Iris pigment epithelial cell (primary cell): ENCODE measurements around the gene ANXA10.
"Not testable (repeated sequence)": the region's sequence is repeated elsewhere in the genome, so short reads cannot be mapped to it uniquely, and the experiment has no call there.

Experiments used
- DNase-seq: peaks from one replicate; pipeline ENCODE4 v3.0.0-alpha.2; 2011; ENCODE audit warnings: low read depth

ANXA10 gene

DNA sequence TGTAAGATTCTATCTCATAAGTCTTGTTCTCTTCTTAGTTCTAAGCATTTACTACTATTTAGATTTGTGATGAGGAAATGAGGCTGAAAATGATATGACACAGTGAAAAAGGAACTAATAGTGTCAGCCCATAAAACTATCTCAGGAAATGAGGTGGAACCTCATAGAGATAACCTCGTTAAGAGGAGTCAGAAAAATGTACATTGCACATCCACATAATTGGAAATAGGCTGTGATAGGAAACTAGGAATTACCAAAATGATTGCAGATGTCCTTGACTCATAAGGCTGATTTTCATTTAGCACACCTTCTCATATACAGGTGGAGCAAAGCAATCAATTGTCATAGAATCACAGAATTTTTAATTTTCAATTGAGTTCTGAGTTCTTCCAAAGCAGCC lies 26.8 kb downstream of the ANXA10 start:
- DNase-seq: no peak

DNA sequence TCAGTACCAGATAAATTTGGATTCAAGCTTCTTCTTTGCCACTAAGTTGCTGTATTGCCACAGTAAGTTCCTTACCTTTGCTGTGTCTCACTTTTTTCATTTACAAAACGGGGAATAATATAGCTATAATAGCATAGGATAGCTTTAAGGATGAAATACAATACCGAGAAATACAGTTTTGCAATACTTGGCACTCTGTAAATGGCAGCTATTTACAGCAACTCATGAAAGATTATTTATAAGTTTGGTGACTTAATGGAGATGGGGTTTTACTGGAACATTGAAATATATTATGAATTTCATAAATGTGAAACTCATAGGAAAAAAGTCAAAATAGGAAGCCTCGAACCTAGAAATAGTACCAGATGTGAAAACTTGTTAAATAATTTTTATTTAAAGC lies 27.6 kb downstream of the ANXA10 start:
- peak; percentile 39 for DNase-seq

DNA sequence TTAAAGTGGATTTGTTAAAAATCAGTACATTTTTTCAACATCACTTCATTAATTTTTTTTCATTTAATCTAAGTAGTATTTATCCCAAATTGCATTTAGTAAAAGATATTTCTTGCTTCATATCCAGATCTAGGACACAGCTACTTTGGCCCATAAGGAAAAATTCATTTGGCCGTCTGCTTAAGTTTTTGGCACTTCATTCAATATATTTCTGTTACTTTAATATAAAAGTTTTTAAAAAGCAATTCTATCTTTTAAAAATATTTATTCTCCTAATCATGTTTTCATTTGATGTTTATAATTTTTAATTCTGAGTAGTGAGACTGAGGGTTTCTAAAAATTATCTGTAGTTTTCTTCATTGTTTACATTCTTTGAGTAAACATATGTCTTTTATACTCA lies 28.5 kb downstream of the ANXA10 start:
- no peak for DNase-seq

DNA sequence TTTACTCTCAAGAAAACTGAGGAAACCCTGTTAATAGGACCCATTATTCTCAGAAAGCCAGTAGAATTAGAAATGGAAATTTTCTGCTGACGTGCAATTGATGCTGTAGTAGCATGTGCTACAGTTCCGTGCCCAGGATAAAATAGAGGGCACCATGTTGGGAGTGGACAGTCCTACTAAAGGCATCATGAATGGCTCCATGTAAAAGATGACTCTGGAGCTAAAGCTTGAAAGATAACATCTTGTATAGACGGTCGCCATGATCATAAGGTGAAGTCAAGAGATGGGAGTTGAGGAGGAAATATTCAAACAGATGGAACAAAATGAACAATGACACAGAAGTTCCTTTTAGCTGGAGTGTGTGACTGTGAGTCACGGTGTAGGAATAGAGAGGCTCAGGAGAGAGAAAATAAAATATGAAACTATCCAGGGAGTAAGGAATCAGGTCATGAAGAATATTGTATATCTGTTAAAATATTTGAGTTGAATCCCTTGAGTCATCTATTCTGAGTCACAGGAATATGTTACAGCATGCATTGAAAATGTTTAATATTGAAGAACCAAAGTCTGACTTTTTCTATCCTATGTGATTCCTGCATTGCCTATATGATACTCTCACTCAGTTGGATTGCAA lies 31.8 kb downstream of the ANXA10 start:
- peak; percentile 79 for DNase-seq

- no peak for DNase-seq
Measured at GRCh38 chr4:168126952-168127351, 34.6 kb downstream of the ANXA10 start.

DNA sequence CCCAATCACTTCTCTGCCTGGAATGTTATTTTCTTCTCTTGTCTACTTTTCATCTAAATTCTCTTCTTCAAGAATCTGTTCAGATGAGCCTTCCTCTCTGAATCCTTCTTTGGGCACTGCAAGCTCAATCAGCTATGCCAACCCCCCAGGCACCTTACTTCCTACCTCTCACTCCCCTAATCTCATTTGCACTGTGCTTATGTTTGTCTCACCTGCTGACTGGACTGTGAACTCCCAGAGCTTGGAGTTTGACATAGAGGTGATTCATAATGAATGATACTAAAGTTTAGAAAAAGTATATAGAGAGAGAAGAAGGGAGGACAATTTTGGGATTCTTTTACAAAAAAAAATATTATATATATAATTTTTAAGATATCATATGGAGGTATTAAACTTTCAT lies 36.3 kb downstream of the ANXA10 start:
- no peak for DNase-seq

GRCh38 chr4:168129046-168129772 lies 36.9 kb downstream of the ANXA10 start:
- DNase-seq: no peak

DNA sequence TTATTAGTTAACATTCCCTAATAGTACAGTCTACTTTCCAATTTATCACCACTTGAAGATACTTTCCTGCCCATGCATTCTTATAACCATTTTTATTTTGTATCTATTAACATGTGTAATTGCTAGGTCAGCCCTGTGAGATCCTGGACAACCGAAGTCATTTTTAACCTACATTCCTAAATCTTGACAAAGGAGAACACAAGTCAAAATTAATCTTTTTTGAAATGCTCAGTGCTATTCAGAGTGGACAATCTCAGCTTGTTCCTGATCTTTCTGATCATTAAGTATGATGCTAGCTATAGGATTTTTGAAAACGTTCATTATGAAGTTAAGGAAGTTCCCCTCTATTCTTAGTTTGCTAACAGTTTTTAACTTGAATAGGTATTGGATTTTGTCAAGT lies 37.5 kb downstream of the ANXA10 start:
- DNase-seq: no peak

DNA sequence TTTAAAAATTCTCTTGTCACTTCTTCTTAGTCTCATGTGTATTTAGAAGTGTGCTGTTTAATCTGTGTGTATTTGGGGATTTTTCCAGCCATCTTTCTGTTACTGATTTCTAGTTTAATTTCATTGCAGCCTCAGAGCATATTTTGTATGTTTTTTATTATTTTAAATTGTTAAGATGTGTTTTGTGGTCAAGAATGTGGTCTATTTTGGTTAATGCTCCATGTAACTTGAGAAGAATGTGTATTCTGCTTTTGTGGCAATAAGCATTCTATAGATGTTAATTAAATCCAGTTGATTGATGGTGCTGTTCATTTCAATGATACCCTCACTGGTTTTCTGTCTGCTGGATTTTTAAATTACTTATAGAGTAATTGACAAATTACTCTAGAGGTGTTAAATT lies 38.9 kb downstream of the ANXA10 start:
- no peak for DNase-seq

DNA sequence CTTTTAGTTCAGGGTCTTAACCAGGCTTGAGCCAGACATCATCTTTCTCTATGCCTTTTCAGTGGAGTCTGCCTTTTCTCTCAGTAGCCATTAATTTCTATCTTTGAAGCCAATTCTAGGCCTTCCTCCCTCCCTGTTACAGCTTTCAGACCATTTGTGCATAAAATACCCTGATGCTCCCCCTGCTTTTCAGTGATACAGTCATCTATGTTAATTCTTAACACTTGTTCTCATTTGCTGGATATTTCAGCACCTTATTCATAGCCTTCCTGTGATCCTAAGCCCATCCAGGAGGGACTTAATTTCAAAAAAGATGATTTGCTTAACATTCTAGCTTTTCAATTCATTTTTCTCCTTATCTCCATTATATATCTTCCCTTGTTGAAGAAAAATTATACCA lies 42.3 kb downstream of the ANXA10 start:
- no peak for DNase-seq

DNA sequence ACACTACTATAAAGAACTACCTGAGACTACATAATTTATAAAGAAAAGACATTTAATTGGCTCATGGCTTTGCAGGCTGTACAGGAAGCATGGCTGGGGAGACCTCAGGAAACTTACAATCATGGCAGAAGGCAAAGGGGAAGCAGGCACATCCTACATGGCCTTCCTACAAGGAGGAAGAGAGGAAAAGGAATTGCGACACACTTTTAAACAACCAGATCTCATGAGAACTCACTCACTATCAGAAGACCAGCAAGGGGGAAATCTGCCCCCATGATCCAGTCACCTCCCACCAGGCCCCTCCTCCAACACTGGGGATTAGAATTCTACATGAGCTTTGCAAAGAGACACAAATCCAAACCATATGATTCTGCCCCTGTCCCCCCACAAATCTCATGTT lies 43.5 kb downstream of the ANXA10 start:
- DNase-seq: not testable (repeated sequence)

DNA sequence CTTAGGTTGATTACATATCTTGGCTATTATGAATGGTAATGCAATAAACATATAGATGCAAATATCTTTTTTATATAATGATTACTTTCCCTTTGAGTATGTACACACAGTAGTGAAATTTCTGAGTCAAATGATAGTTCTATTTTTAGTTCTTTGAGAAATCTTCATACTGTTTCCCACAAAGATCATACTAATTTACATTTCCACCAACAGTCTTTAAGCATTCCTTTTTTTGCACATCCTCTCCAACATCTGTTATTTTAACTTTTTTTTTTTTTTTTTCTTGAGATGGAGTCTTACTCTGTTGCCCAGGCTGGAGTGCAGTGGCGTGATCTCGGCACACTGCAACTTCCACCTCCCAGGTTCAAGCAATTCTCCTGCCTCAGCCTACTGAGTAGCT lies 45.4 kb downstream of the ANXA10 start:
- peak; percentile 47 for DNase-seq

DNA sequence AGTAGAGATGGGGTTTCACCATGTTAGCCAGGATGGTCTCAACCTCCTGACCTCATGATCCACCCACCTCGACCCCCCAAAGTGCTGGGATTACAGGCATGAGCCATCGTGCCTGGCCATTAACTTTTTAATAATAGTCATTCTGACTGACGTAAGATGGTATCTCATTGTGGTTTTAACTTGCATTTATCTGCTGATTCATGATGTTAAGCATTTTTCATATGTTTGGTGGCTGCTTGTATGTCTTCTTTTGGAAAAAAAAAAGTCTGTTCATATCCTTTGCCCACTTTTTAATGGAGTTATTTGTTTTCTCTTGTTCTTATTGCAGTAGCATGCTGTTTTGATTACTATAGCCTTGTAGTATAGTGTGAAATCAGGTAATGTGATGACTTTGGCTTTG lies 45.8 kb downstream of the ANXA10 start:
- peak; percentile 93 for DNase-seq

- DNase-seq: peak; percentile 92
Measured at GRCh38 chr4:168139336-168139735, 47.0 kb downstream of the ANXA10 start.

GRCh38 chr4:168141733-168142132 lies 49.4 kb downstream of the ANXA10 start:
- no peak for DNase-seq

DNA sequence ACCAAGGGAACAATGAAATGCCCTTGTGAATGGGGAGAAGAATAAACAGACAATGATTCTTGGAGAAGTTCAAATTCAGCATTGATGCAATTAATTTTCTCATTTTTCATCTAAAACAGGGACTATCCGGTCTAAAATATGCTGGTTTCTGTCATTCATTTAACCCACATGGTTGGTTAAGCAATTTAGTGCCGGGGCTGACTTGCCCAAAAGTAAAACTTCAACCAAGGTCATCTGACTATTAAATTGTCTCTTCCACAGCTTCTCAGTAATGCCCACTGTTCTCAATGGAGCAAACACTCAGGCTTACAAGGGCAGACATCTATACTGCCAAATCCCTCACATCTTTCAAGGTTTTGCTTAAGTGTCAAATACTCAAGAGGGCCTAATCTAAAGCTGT lies 51.3 kb downstream of the ANXA10 start:
- no peak for DNase-seq

DNA sequence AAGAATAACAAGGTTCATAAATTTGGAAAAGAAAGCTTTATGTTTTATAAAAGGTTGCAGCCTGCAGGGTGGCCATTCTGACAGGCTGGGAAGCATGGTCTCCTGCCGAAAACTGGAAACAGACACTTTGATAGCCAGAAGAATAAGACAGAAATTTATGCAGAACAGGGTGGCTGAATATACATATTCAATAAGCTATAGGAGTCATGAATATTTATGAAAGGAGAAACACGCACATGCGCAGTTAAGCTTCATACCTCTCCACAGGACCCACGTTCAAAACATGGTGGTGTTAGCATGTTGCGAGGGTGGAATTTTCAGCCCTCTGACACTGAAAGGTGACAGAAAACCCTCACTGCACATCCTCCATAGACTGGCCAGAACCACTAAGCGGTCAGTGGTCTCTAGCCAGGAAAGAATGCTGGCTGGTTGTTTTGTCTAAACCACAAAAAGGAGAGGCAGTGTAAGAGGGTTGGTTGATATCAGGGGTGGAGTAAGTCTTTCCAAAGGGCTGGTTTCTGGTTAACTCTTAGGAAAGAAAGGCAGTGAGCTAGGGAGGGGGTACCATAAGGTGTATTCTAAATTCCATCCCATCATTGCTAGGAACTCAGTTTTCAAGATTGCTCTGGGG lies 58.2 kb downstream of the ANXA10 start:
- peak; percentile 56 for DNase-seq

DNA sequence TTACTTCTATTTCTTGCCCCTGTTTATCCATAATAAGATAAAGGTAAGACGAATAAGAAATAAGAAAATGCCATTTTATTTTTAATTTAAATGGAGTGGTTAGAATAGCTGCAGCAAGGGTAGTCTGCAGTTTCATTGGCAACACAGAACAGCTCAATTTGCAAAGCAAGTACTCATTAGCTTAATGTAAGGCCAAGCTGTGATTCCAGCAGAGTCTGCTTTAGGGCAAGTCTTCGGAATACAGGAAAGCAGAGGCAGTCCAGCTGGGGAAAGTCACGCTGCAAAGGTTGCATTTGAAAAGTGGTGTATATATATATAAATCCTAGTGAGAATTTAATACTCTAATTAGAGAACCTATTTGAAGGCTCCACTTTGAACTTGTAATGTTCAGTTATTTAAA lies 59.0 kb downstream of the ANXA10 start:
- DNase-seq: no peak

GRCh38 chr4:168152837-168153500 lies 60.6 kb downstream of the ANXA10 start:
- DNase-seq: no peak

GRCh38 chr4:168153596-168154440 lies 61.5 kb downstream of the ANXA10 start:
- DNase-seq: peak; percentile 87

GRCh38 chr4:168154546-168155277 lies 62.4 kb downstream of the ANXA10 start:
- DNase-seq: no peak
